Esophagus mucosa (tissue), 1 donor: ENCODE data around the gene NLN. TPM values are rescaled to one million over a fixed set of nuclear protein-coding genes. Genes with fewer than 3 reads are reported as not detected.
A peak's percentile ranks its signal among the peaks of the same experiment; 100 is the strongest.

Experiments
- ATAC-seq: fragments of 200-7000 bp; cut with Tn5 transposase; one replicate; pipeline ENCODE4 v1.9.1; 2020
- total RNA-seq: library from RNA; stranded (reverse); gene quantifications from one replicate; pipeline ENCODE4 v1.2.4, GENCODE V29; 2023
- donor health status: DM: yes; HTN: yes; CAD: no.

Gene NLN
- total RNA-seq, 1 donor from 2014 or later = 16.0 TPM

DNA sequence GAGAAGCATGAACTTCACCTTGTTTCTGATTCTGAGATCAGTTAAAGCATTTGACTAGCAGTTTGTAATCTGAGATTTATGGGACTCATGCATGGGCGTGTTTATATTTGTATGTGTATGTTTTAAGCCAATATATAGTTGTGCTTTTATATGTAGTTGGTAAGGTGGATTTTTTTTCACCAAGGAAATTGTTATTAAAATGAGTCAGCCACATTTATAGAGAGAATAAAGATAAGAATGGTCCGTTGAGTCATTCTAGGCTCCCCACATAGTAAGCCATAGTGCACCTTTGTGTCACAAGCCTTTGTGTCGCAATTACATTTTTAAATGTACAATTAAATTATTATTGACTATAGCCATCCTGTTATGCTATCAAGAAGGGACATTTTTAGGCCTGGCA lies 89.0 kb downstream of the NLN start:
- ATAC-seq = peak; percentile 48

DNA sequence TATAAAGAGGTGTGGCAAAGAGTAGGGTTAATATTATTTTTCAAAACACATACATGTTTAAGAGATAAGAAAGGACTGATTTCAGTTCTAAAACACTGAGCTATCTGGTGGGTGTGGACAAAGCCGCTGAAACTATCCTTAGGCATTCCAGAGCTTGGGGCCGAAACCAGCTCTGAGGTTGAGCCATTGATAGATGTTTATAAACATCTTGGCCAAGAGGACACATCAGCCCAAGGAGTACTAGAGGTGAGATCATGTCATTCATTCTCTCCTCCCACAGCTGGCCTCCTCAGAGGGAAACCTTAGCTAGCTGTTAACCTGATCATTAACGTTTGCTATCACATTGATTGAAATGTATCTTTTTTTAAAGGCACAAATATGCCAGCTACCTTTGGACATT lies 89.9 kb downstream of the NLN start:
- no peak for ATAC-seq

DNA sequence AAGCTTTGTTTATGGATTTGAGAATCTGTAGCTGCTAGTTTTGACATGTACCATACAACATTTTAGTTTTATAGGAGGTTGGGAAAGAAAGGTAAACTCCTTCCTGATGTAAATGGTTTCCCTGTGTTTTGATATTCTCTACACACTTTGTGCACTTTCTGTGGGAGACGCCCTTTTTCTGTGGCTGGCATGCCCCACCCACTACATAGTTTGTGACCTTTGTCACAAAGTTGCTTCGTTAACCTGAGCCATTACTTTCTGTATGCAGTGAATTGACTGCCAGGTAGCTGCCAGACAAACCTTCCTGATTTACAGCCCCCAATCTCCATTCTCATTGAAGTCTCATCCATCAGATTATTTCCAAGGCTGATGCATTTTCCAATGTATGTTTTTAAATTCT lies 90.6 kb downstream of the NLN start:
- peak; percentile 69 for ATAC-seq

DNA sequence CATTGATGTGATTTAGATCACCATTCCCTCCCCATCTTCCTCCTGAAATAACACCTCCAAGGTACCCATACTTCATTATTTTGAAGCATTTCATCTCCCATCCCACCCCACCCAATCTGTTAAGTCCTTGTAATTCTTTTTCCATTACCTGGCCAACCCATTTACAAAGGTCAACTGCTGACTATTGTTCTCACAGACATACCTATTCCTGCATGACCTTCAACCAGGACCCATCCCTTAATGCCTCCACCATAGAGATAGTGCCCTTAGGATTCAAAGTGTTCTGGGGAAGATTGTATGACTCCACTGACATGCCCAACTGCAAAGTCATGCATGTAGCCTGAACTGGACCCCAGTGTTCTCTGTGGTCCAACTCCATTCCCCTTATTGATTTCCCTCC lies 91.2 kb downstream of the NLN start:
- no peak for ATAC-seq

DNA sequence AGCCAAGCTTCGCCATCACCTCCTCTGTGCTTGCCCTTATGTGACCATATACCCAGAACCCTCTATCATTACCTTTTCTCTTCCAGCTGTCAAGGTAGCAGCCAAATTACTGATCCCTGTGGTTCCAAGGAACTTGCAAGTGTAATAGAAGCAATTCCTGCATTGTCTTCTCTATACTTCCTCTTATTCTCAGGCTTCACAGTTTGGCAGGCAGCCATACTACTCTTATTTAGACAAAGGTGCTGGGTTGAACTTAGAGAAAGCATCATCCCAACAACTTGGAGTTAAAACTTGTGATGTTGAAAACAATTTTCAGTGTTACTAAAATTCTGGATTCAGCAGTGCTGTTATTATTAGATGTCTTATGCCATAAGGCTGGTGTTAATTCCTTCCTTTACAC lies 93.2 kb downstream of the NLN start:
- ATAC-seq = no peak

DNA sequence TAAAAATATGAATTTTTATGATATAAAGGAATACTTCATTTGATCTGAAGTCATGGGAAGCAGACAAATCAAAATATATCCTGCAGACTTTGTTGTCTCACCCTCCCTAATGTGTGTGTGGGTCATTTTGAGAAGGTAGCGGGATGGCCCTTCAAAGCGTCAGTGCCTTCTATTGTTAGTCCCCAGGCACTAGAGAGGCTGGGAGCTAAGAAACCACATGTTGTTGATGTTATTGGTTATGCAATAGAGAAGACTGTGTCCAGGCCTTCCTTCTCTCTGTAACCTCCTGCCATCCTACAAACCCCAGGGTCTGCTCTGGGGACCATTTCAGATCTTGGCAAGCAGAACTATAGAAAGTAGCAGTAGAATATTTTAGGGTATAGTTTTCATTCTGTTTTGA lies 94.7 kb downstream of the NLN start:
- ATAC-seq = no peak

DNA sequence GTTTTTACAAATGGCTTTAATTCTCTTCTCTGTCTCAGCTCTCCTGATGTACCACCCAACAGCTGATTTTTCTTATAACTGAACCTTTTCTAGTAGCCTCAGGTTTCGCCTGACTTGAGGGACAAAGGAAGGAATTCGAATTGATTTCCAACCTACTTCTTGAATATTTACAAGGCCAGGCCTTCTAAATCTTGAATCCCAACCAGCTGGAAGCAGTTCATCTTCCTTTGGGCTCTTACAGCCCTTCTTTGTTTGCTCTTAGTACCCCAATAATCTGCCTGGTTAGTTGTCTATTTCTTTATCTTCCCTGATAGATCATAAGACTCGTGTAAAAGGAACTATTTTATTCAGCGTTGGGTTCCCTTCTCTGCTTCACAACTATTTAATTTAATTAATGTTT lies 95.9 kb downstream of the NLN start:
- no peak for ATAC-seq

DNA sequence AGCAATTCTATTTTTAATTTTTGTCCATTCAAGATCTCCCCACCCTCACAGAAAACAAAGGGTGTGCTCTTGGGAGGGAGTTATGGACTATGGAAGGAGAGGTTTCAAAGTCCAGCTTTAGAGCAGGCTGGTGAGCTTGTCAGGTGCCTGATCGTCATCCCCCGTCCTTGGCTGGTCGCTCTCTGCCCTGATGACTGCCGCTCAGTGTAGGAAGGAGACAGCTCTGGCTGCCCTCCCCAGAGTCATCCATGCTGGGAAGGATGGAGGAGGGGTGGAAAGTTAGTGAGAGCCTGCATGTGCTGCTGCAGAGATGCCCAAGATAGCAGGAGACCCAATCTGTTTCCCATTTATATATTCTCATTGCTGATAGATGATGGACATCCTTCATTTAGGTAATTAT lies 96.6 kb downstream of the NLN start:
- no peak for ATAC-seq

DNA sequence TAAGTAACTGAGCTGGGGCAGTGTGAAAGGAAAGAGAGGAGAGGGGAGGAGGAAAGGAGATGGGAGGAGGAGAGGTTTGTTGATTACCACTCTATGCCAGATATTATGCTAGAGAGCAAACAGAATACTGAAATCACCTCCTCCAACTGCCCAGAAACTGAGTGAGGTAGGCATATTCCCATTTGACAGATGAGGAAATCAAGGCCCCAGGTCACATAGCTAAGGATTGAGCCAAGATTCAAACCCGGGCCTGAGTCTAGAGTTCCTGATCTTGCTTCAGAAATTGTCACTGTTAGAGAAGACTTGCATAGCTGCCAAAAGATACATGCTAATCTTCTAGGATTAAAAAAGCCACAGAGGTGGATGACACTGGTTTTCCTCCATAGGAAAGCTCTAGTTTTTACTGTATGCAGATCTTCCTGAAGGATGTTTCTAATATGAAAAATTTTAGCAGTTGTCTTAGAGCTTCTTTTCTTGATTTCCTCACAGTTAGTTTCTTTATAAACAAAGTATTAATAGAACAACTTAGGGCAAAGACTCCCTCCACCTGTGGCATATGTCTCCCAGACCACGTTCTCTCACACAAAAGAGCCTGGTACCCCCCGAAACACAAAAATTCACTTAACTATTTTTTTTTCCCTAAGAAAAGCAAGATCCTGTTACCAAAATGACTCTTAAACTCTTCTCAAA lies 97.4 kb downstream of the NLN start:
- ATAC-seq = no peak

DNA sequence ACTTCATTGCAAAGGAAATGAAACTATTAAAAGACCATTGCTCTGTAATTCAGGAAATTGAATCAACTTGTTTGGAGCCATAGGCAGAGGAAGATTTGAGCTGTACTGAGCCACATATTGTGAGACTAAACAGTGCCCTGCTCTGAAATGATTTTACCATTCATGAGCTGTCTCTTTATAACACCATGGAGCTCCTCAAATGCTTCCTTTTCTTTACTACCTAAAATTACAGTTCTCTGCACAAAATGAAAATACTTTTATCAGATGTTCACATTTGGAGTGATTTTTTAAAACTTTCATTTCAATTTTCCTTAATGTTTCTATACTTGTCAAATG lies 97.9 kb downstream of the NLN start:
- ATAC-seq = no peak

DNA sequence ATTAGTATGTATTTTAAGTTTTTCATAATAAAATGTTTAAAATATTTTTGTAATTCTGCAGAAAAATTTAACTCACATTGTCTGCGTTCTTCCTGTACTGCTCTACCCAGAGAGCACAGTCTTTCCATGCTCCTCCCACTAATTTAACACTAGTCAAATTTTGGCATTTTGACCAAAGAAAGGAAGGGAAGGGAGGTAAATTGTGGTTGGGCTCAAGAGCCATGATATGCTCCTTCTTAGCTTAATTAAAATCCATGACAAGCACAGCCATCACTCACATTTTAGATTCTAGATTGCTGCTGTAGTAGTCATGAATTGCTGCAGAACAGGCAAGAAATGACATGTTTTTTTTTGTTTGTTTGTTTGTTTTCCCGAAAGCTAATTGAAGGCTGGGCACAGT lies 98.4 kb downstream of the NLN start:
- ATAC-seq = no peak

DNA sequence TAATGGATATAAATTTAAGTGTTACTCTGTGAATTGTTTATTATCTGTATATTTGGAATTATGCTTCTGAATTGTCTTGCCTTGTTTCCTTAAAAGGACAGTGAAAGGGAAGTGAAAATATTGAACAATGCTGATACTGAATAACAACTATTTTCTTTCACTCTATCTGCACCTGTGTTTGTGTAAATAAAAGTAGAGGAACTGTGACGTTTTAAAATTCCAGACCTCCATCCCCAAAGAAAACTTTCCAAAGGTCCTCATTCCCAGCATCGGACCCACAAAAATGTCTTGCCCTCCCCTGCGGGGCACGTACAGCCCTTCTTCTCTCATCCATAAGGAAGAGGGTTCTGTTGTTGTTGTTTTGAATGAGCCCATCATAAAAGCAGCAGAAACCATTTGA lies 100.0 kb downstream of the NLN start:
- ATAC-seq = no peak

DNA sequence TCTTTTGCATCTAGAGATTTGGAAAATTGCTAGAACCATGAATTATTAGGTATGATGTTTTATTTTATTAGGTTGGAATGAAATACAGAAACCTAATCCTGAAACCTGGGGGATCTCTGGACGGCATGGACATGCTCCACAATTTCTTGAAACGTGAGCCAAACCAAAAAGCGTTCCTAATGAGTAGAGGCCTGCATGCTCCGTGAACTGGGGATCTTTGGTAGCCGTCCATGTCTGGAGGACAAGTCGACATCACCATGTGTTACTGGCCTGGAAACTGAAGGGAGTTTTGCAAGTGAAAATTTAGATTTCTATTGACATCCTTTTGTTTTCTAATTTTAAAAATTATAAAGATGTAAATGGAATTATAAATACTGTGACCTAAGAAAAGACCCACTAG lies 100.7 kb downstream of the NLN start:
- ATAC-seq = no peak

DNA sequence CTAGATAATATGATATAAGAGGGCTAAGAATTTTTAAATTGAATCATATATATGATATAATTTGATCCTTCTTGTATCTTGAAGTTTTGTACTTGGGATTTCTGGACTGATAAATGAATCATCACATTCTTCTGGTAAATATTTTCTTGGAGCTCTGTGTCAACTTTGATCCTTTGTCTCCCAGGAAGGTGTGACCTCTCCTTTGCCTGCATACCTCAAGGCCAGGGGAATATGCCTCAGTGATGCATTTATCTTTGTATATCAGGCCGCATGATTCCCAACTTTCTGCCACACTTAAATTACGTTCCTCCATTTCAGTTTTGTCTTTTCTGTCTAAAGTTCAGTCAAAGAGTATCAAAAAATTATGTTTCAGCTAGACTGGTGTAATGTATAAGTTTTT lies 101.2 kb downstream of the NLN start:
- ATAC-seq = no peak

DNA sequence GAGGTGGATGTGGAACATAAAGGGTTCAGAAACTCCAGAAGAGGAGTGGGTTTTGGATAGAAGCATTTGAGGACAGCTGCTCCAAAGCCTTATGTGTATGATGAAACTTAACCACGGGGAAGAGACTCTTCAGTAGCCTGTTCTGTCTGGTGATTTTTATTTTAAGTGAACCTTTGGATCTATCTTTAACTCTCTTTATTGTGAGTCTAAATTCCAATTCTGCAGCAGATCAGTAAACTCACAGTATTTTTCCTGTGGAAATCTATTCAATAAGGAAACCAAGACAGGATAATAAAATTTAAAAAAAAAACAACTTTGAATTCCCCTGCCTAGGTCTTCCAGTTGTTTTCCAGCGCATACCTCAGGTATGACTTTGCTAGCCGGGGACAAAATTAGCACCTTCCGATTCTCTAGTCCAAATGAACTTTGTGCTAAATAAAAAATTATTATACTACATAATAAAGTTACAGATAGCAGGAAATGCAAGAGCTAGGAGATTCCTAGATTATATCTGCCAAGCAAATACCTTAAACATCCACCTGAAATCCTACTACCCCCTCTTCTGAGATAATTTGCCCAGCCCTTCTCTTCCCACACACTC lies 101.9 kb downstream of the NLN start:
- no peak for ATAC-seq

DNA sequence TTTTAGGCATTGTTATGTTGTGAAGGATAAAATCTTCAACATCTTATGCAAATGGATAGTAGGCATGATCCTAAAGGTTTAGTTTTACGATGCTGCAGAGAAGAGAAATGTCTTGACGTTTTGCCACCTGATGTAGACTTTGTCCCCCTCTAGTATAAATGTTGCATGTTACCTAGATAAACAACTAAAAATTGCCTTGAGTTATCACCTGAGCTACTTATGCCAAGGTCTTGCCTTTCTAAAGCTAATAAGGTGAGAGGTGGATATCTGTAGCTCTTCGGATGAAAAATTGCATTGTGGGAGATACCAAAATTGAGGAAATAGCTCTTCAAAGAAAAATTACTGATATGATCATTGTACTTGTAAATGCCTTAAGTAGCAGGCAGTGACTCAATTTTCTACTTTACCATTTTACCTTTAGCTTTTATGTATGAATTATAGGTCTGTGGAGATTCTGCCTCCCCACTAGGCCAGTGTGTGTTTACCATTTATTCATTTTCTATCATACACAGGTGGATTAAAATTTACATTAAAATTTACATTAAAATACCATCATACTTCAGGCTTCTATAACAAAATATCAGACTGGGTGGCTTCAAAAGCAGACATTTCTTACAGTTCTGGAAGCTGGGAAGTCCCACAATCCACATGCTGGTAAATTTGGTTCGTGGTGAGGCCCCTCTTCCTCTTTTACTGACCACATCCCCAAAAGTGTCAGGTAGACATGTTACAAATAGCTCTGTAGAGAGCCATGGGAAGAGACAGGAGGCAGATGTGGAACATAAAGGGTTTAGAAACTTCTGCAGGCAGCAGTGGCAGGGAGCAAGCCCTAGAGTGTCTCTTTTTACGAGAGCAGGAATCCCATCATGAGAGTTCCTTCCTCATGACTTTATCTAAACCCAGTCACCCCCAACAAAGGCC lies 103.7 kb downstream of the NLN start:
- ATAC-seq = no peak

DNA sequence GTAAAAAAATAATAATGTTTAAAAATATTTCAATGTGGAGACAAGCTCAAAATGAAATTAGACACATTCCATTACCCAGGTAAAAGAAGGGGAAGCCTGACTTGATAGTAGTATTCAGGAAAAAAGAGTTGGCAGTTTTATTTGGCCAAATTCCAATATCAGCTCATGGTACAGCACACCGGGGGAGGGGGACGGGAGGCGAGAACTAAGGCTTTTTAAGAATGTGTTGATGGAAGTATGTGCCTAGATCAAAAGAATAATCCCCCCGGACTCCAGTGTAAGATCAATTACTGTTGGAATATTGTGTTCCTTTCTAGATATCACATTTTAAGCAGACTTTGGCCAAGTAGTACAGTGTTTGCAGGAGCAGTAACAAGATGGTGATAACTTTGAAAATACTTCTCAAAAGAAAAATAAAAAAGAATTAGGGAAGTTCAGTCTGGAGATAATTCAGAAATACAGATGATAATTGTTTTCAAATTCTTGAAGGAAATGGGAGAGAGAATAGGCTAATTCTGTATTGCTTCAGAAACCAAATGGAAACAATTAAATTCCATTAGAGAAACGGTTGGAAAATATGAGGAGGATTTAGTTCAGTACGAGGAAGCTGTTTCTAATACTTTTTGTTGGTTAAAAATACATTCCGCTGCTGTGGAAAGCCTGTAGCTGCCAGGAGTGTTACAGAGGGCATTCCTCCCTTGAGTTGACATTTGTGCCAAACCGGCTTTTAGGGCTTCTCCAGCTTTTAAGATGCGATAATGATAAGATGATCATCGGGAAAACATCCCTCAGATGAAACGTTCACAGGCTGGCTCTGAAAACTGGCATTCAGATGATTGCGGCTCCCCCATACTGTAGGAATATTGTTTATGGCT lies 106.3 kb downstream of the NLN start:
- ATAC-seq = no peak

DNA sequence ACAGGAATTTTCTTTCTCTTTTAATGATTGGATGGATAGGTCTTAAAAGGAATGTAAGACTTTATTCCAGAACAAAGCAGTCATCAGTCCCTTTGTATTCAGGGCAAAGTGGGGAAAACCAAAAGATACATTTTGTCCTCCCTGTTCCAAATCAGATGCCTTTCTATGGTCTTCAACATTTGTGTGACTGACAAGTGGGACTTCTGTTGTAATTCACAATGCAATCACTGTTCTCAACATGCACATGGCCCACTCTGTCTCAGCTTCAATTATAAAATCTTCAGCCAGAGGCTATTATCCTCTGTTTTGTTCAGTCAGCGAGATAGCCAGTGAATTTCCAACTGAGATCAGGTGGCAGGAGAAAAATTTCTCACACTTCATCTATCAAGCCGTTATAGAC lies 108.9 kb downstream of the NLN start:
- ATAC-seq = no peak

DNA sequence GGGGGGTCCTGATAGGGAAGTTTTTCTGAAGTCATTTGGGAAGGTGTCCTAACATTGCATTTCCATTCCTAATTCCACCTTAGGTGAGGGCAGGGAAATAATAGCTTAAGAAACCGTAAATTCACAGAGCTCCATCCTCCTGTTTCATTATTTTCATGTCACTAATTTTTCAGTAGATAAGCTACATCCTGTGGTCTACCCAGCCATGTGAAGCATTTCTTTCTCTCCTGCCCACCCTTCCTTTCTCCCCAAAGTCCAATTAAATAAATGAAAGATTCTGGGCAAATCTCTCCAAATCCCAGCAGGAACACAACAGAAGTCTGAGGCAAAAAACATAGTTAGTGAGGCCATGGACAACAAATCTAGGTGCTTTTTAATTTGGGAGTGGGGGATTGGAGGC lies 109.3 kb downstream of the NLN start:
- no peak for ATAC-seq

DNA sequence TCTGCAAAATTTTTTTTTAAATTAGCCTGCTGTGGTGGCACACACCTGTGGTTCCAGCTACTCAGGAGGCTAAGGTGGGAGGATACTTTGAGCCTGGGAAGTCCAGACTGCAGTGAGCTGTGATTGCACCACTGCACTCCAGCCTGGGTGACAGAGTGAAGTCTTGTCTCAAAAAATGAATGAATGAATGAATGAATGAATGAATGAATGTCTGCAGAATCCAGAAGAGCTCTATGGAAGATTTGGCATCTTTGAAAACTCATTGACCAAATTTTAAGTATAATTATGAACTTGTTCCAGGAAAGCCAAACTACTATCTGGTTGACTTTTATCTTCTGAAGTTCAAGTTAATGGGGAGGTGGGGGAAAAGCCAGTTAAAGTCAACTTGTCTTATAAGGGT lies 110.1 kb downstream of the NLN start:
- ATAC-seq = no peak

DNA sequence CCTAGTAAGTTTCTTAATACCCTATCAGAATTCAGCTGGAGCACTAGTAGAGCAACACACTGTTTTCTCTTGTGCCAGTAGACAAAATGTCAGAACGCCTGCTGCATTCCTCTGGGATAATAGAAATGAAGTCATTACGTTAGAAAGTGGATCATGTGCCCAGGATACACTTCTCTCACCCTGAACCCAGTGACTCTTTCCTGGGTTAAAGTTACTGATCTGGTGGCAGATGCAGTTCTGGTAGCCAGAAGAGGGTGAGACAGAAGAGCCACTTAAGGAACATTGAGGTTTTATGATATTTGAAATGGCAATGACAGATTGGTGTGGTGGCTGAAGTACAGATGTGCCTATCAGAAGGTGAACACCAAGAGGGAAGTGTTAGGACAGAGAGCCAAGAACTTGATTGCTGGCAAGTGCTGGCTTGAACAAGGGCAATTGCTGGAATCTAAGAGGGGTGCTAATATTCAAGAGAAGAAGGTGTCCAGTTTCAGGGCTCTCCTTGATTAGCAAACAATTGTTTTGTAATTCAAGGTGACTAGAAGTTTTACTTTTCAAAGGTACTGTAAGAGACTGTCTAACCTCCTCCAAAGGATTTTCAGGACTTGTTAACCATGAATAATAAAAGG lies 110.7 kb downstream of the NLN start:
- no peak for ATAC-seq

DNA sequence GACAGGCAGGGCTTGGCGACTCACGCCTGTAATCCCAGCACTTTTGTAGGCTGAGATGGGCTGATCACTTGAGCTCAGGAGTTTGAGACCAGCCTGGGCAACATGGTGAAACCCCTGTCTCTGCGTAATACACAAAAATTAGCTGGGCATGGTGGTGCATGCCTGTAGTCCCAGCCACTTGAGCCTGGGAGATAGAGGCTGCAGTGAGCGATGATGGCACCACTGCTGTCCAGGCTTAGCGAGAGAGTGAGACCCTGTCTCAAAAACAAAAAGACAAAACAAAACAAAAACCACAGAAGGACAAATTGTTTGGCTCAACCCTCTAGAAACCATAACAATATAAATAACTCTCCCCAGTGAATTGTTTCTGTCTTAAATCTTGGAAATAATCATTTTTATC lies 111.8 kb downstream of the NLN start:
- no peak for ATAC-seq

DNA sequence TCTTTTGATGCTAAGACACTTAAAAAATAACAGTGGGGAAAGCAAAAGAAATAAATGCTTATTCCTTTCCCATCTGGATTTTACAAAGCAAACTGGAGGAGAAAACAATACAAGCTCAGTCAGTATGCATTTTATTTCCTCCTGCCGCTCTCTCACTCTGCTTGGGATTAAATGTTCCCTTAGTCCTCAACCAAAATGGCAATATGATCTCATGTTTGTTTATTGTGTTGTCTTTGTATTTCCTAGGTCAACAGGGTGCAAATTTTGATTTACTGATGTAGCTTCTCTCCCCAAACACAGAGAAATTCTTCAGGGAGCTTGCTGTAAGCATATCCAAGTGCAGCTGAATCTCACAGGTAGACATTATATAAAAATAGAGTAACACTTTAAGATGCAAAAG lies 112.3 kb downstream of the NLN start:
- ATAC-seq = no peak
